ENCODE data around the gene TNFAIP8L1.

Gene TNFAIP8L1

DNA sequence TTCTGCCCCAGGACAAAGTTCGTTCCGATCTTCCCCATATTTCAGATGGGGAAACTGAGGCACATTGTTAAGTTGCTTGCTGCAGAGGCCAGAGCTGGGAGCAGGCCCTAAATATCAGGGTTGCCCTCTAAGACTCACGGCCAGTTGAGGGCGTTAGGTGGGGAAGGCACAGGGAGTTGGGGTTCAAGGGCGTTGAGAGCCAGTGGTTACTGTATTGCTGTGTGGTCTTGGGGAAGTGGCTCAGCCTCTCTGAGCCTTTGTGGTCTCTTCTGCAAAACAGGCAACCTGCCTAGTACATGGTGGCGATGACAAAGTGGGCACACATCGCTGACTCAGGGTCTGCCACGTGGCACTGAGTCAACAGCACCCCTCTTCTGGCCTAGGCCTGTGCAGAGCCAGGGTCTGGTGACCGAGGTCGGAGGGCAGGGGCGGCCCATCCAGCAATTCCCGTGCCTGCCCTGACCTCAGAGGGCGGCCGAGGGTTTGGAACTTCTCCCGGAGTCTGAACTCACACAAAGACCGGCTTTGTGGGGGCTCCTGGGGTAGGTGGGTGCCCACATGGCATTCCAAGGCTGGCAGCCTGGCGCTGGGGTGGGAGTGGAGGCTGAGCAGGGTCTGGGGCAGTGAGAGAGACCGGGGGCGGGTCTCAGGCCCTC lies 10.2 kb downstream of the TNFAIP8L1 start:
- DNase-seq (ENCODE audit: low read depth) = no peak

GRCh38 chr19:4650159-4650558 lies 10.8 kb downstream of the TNFAIP8L1 start:
- DNase-seq (ENCODE audit: low read depth) = no peak

GRCh38 chr19:4652075-4652474 lies 12.8 kb downstream of the TNFAIP8L1 start:
- no peak for DNase-seq (ENCODE audit: low read depth)

- DNase-seq (ENCODE audit: low read depth) = no peak
These were observed 14.6 kb downstream of the TNFAIP8L1 start for GRCh38 chr19:4653793-4654436.

DNA sequence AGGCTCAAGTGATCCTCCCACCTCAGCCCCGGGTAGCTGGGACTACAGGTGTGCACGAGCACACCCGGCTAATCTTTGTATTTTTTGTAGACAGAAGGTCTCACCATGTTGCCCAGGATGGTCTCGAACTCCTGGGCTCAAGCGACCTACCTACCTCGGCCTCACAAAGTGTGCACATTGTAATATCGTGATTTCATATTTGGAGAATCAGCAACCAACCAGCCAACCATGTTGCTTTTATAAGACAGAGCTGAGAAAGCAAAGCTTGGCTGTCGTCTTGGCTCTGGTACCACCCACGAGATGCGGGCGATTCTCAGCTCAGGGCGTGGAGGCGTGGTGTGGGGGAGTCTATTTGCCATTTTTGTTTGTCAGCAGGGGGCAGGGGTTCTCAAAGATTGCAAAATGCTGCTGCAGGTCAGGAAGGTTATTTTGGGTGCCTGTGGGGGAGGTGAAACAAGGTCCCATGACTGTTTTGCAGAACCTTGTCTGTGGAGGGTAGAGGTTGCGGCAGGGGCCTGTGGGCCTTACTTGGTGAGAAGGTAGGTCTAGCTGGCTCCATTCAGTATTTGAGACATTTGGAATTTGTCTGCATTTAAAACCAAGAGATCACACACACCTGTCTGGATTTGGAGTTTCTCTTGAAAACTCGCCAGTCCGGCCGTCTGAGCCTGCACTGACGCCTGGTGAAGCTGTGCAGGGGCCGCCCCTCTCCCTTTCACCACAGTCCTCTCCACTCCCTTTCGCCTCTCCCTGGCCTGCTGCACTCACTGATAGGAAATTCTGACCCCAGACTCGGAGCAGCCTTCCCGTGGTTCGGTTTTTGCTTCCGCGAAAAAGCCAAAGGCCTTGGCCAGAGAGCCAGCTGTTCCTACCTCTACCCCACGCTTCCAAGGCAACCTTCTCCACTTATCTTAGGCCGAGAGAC lies 15.4 kb downstream of the TNFAIP8L1 start:
- DNase-seq (ENCODE audit: low read depth) = no peak

DNA sequence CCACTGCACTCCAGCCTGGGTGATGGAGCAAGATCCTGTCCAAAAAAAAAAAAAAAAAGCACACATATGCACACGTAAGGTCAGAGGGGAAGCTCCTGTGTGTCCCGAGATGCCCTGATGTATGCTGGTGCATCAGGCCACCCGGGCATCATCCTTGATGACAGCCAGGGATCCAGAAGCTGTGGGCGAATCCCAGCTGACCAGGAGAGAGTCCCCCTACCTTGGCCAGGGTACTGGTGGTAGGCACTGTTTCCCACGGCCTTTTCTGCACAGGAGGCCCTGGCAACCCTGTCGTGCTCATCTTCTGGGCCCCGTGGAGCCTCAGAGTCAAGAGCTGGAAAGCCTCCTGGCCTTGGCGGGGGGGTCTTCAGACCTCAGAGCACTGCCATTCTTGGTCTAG lies 16.8 kb downstream of the TNFAIP8L1 start:
- no peak for DNase-seq (ENCODE audit: low read depth)

DNA sequence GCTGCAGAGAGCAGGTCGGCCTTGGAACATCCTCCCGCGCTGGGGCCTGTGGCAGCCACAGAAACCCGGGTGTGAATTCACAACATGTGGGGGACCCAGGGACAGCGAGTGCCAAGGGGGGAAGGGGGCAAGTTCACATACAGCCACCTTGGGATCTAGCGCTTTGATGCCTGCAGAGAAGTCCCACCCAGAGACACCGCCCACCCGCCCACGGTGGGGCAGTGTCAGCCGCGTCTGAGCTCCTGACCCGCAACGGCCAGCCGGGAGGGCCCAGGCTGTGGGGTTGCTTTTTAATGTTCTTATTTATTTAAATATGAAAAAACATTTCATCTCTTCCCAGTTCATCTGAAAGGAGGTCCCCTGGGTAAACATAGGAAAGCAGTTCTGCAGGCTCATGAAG lies 17.9 kb downstream of the TNFAIP8L1 start:
- no peak for DNase-seq (ENCODE audit: low read depth)

- DNase-seq (ENCODE audit: low read depth) = no peak
These were observed 18.5 kb downstream of the TNFAIP8L1 start for GRCh38 chr19:4657835-4658234.

DNA sequence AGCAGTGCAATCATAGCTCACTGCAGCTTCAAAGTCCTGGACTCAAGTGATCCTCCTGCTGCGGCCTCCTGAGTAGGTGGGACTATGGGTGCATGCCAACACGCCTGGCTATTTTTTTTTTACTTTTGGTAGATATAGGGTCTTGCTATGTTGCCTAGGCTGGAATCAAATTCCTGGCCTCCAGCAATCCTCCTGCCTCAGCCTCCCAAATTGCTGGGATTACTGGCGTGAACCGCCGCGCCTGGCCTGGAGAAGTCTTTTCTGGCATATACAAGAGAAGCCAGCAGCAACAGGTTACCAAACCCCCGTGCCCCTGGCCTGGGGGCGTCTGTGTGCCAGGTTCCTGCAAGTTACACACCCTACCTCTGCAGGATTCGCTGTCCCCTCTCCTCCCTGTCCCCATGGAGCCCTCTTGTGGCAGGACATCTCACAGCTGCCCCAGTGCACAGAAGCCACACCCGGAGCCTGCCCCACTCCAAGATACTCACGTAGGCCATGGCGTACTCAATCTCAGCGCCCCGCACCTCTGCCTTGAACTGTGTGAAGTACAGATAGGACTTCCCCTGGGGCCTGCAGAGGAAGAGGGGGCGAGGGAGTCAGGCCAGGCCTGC lies 21.0 kb downstream of the TNFAIP8L1 start:
- no peak for DNase-seq (ENCODE audit: low read depth)

GRCh38 chr19:4660993-4661392 lies 21.7 kb downstream of the TNFAIP8L1 start:
- DNase-seq (ENCODE audit: low read depth) = no peak

GRCh38 chr19:4662020-4662695 lies 22.8 kb downstream of the TNFAIP8L1 start:
- DNase-seq (ENCODE audit: low read depth) = no peak

DNA sequence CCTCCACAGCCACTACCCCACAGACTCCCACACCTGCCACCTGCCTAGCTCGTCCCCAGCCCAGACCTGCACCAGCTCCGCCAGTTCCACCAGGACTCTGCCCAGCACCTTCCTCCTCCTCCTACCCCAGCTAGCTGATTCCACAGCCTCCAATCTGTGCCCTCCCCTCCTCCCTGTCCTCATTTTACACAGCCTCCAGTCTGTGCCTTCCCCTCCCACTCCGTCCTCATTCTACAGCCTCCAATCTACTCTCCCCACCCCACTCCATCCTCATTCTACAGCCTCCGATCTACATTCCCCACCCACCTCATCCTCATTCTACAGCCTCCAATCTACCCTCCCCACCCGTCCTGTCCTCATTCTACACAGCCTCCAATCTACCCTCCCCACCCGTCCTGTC lies 23.5 kb downstream of the TNFAIP8L1 start:
- no peak for DNase-seq (ENCODE audit: low read depth)

DNA sequence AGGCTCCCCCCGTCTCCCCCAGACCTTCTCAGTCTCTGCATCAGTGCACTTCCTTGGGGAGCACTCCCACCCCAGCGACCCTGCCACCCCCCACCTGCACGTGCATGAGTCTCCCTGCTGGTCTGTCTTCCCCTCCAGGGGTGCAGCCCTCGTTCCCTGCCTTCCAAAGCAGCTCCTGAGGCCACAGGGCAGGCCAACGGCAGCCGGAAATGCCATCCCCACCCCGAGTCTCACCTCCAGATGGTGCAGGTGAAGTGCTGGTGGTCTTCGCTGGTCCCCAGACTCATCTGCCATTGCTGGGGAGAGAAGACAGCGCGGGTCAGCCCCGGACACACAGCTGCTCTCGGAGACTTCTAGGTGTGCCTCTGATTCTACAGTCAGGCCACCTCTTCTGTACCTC lies 25.3 kb downstream of the TNFAIP8L1 start:
- no peak for DNase-seq (ENCODE audit: low read depth)

- DNase-seq (ENCODE audit: low read depth) = peak; percentile 86
These were observed 30.6 kb downstream of the TNFAIP8L1 start, which contains the start of gene MYDGF for GRCh38 chr19:4669723-4670480. MYDGF (minus strand) TSS chr19:4670342; CDS start chr19:4670334, 8 bp downstream.

DNA sequence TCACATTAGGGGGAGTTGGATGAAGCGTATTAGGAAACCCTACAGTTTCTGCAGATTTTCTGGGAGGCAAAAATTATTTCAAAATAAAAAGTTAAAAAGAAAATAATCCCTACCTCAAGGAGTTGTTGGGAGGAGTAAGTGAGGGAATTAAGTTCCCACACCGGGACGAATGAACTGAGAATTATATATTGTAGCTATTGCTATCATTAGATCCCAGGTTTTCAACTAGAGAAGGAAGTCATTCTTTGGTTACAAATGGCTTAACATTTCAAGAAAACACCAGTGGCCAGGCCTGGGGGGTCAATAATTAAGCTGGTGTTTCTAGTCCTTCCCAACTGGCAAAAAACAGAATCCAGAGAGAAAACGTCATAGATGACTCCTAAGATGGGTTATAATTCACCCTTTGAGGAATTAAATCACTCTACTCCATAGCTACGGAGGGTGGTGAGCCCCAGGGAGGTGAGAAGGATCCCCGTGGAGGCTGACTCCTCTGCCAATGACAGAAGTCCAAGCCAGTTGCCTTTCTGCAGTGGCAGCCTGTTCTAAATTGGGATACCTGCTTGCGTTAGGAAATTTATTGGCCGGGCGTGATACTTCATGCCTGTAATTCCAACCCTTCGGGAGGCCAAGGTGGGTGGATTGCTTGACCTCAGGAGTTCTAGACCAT lies 32.0 kb downstream of the TNFAIP8L1 start:
- DNase-seq (ENCODE audit: low read depth) = no peak

- no peak for DNase-seq (ENCODE audit: low read depth)
These were observed 33.9 kb downstream of the TNFAIP8L1 start for GRCh38 chr19:4673216-4673615.

GRCh38 chr19:4673726-4674125 lies 34.4 kb downstream of the TNFAIP8L1 start:
- DNase-seq (ENCODE audit: low read depth) = no peak

- no peak for DNase-seq (ENCODE audit: low read depth)
These were observed 36.0 kb downstream of the TNFAIP8L1 start for GRCh38 chr19:4675346-4675745.

DNA sequence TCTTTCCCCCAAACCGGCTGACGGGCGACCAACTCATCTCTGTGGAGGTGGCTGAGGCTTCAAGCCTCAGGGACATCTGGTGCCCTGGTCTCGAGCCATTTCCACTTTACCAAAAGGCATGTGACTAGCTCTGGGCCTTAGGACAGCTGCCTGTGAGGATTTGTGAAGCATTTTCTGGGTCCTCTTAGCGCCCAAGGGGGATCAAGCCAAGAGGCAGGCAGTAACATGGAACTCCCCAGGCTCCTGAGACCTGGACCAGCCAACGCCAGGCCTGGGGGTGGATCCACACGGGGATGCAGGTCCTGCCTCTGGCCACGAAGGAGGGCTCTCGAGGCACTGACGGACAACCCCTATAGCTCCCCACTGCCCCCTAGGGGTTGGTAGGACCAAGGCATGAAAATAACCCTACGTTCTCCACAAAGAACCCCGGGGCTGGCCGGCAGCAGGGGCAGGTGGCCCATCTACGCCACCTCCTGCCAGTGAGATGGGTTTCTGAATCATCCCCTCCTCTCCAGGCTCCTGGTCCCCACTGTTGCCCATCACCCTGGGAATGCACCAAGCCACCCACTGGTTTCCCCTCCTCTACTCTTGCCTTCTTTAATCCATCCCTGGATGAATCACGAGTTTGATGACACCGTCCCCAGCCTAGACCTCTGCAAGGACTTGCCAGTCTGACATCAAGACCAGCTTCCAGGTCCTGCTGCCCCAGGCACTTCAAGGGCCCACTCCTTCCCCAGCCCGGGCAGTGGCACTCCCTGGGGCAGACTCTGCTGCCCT lies 37.8 kb downstream of the TNFAIP8L1 start:
- DNase-seq (ENCODE audit: low read depth) = no peak

Data from stimulated activated CD8-positive, alpha-beta memory T cell treated with anti-CD3 and anti-CD28 coated beads, Interleukin-12 subunit alpha, Interleukin-12 subunit beta, amount 100 ng/mL, for 1 hour (primary cell).